Fibroblast of villous mesenchyme (primary cell): ENCODE measurements around the gene KCNQ1. TPM values are rescaled to one million over a fixed set of nuclear protein-coding genes. Genes with fewer than 3 reads are reported as not detected.
A peak's percentile ranks its signal among the peaks of the same experiment; 100 is the strongest.

Source experiments
- DNase-seq: peaks from one replicate; pipeline ENCODE4 v3.0.0-alpha.2; 2010; ENCODE audit warnings: low read depth
- H3K4me3 ChIP-seq: 2 replicates; pipeline ENCODE4 v1.5.1; 2011; ENCODE audit warnings: low read depth, mild to moderate bottlenecking, low read length
- total RNA-seq: library from RNA; depleted of rRNA; stranded (reverse); fragments of >200 nt; gene quantifications from 2 replicates; pipeline ENCODE4 v1.2.3, GENCODE V29; 2012
- TF ChIP-seq, protein P1 (sequence below): IDR thresholded peaks from 2 replicates; pipeline ENCODE4 v1.5.1; 2012; ENCODE audit warnings: low read depth, mild to moderate bottlenecking, low read length; ENCODE audit not compliant: insufficient read depth

KCNQ1 gene
- total RNA-seq, 1 donor = not detected

DNA sequence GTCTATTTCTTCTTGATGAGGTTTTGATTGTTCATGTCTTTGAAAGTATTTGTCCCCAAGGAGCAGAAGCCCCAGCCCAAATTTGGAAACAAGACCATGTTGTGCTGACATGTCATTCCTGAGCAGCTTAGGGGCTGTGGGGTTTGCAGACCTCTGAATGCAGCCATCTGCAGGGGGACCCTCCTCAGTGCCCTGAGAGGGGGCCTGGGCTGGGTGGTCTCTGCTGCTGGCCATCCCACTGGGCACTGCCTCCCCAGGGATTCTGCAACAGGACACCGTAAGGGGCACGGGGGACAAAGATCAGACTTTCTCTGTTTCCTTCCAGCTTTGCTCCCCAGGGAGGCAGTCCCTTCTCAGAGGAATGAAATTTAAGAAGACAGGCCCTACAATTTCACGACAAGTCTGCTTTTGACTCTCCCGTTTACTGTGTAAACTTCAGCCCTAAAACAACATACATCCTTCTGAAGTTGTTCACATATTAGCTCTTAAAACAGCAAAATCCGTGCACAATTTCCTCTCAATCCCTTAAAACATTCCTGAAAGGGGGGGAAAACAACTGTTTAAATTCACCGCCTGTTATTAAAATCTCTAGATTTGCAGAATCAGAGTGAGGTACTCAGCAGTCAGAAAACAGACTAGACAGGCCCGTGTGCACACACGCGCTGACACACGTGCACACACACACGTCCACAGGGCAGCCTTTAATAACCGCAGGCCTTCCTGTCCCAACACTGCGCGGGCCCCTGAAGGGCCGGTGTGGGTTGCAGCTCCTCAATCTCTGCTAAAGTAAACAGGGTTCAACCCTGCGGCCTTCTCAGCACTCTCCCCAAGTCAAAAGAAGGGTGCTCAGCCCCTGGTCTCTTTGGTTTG lies 109.8 kb downstream of the KCNQ1 start:
- DNase-seq = peak; percentile 5
- H3K4me3 ChIP-seq = no peak overlapping the region
- TF ChIP-seq, protein P1, sequence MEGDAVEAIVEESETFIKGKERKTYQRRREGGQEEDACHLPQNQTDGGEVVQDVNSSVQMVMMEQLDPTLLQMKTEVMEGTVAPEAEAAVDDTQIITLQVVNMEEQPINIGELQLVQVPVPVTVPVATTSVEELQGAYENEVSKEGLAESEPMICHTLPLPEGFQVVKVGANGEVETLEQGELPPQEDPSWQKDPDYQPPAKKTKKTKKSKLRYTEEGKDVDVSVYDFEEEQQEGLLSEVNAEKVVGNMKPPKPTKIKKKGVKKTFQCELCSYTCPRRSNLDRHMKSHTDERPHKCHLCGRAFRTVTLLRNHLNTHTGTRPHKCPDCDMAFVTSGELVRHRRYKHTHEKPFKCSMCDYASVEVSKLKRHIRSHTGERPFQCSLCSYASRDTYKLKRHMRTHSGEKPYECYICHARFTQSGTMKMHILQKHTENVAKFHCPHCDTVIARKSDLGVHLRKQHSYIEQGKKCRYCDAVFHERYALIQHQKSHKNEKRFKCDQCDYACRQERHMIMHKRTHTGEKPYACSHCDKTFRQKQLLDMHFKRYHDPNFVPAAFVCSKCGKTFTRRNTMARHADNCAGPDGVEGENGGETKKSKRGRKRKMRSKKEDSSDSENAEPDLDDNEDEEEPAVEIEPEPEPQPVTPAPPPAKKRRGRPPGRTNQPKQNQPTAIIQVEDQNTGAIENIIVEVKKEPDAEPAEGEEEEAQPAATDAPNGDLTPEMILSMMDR = no peak

DNA sequence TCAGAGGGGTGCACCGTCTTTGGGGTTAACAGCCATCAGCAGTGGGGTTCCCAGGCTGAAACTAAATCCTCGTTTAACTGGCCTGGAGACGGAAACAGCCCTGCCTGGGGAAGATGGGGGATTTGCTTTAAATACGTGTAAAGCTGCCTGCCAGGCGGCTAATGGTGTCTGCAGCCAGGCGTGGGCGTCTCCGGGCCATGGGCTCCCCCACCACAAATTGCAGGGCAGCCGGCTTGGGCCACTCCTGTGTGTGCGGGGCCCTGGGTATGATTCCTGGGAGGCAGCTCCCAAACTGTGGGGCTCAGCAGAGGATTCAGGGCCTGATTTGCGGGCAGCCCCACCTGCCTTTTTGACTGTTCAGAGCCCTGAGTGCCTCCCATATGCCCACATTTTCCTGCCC lies 110.5 kb downstream of the KCNQ1 start:
- no peak for DNase-seq
- TF ChIP-seq, protein P1 = no peak
- no peak overlapping the region for H3K4me3 ChIP-seq

DNA sequence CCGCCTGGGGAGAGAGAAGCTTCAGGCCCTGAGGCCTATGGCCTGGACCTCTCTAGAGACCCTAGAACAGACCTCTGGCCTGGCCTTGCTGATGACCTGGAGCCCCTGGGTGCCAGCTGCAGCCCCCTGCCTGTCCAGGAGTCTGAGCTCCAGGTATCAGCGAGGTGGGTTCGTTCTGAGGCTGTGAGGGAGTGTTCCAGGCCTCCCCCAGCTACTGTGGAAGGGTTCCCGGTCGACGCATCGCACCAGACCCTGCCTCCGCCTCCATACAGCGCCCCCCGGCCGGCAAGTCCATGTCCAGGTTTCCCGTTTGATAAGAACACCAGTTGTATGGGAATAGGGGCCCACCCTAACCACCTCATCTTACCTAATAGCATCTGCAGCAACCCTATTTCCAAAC lies 111.1 kb downstream of the KCNQ1 start:
- TF ChIP-seq, protein P1 = no peak
- no peak overlapping the region for H3K4me3 ChIP-seq
- no peak for DNase-seq

DNA sequence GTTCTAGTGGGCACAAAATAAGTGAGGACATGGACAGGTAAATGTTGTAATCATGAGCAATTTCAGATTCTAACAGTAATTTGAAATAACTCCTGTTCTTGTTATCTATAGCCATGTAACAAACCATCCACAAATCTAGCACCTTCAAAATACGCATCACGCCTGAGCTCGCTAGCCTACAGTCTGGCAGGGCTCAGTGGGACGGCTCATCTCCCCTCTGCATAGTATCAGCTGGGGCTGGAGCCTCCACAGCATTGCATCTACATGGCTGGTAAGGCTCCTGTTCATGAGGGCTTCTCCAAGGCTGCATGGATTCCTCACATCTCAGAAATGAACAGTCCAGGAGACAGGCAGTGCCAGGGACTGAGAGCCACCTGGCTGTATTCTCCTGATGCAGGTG lies 112.6 kb downstream of the KCNQ1 start:
- DNase-seq = no peak
- TF ChIP-seq, protein P1 = no peak
- H3K4me3 ChIP-seq = no peak overlapping the region

DNA sequence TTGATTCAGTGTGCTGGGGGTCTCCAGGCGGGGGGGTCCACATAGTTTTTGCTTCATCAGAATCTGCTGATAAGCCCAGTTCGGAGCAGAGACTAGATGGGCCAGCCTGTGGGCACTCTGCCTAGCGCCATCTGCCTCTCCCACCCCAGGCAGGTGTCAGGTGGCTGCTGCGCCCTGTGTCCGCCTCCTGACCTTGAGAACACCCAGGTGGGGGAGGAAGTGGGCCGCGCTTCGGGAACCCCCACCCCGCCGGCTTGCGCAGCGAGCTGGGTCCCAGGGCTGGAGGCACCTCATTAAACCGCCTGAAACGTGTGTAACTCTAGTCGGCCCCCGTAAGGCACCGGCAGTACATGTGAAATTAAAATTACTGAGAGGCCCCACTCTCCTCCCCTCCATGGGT lies 113.6 kb downstream of the KCNQ1 start:
- TF ChIP-seq, protein P1 = no peak
- no peak overlapping the region for H3K4me3 ChIP-seq
- no peak for DNase-seq

DNA sequence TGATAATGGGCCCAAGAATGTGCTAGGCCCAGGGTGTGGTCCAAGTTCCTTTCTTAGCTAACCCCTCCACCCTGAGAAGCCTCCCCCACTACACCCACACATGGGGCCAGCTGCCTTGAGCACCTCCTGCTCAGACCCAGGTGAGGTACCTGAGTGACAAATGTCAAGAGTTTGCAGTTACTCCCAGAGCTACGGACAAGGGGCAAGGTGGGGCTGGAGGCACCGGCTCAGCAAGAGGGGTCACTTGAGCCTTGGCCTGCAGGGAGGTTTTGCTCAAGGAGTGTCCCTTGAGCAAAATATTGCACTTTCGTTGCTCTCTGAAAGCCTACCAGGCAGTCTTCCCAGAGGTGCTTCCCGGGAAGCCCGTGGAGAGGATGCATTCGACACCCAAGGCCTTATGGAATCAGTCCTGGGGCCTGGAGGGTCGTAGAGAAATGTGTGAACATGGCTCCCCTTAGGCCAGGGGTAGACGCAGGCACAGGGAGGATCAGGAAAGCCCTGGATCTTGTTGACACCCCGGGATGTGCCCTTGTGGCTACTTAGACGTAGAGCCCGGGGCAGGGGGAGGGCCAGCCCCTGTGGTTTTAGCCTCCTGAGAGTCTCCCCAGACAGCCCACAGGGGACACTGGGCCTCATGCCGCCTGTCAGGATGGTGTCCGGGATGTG lies 114.2 kb downstream of the KCNQ1 start:
- DNase-seq = no peak
- TF ChIP-seq, protein P1 = no peak
- no peak overlapping the region for H3K4me3 ChIP-seq
